HL-60 (cell line): ENCODE results near the gene MLXIP.

Source experiments
- DNase-seq, 2 experiments: peaks; one replicate each; pipeline ENCODE4 v3.0.0-alpha.2; 2010 to 2020; ENCODE audit warnings: low read depth in 1 of 2, low spot score in 1 of 2
- H3K27ac ChIP-seq: fragments of 250-450 bp; sonication (Bioruptor Pico); replicated peaks from 2 replicates; pipeline ENCODE4 v1.5.1; 2020; ENCODE audit warnings: mild to moderate bottlenecking, moderate library complexity
- H3K27me3 ChIP-seq: fragments of 250-450 bp; sonication (Bioruptor Pico); 2 replicates; pipeline ENCODE4 v1.5.1; 2021; ENCODE audit warnings: mild to moderate bottlenecking, moderate library complexity; ENCODE audit not compliant: insufficient read depth, poor library complexity, severe bottlenecking
- H3K4me3 ChIP-seq: replicated peaks from 2 replicates; pipeline ENCODE4 v1.5.1; 2011; ENCODE audit warnings: mild to moderate bottlenecking, control low read depth, low read length; ENCODE audit not compliant: insufficient read depth
- CTCF ChIP-seq: IDR thresholded peaks from one replicate; pipeline ENCODE4 v1.5.1; 2011; ENCODE audit warnings: low read length, control low read depth, inconsistent platforms; ENCODE audit not compliant: insufficient read depth
- GABPA ChIP-seq: IDR thresholded peaks from 2 replicates; pipeline ENCODE4 v1.6.1; 2012; ENCODE audit warnings: low read depth
- POLR2AphosphoS5 ChIP-seq: IDR thresholded peaks from 2 replicates; pipeline ENCODE4 v1.6.1; 2012; ENCODE audit warnings: low read depth
- SPI1 ChIP-seq: IDR thresholded peaks from 2 replicates; pipeline ENCODE4 v1.6.1; 2012; ENCODE audit warnings: low read depth, mild to moderate bottlenecking, borderline replicate concordance
- TF ChIP-seq, protein P1 (sequence below): IDR thresholded peaks from 2 replicates; pipeline ENCODE4 v1.6.1; 2012; ENCODE audit warnings: low read depth; ENCODE audit not compliant: insufficient replicate concordance

Gene MLXIP

GRCh38 chr12:122147514-122148290, 69.1 kb downstream of the MLXIP start:
- no peak for TF ChIP-seq CTCF
- TF ChIP-seq, protein P1, sequence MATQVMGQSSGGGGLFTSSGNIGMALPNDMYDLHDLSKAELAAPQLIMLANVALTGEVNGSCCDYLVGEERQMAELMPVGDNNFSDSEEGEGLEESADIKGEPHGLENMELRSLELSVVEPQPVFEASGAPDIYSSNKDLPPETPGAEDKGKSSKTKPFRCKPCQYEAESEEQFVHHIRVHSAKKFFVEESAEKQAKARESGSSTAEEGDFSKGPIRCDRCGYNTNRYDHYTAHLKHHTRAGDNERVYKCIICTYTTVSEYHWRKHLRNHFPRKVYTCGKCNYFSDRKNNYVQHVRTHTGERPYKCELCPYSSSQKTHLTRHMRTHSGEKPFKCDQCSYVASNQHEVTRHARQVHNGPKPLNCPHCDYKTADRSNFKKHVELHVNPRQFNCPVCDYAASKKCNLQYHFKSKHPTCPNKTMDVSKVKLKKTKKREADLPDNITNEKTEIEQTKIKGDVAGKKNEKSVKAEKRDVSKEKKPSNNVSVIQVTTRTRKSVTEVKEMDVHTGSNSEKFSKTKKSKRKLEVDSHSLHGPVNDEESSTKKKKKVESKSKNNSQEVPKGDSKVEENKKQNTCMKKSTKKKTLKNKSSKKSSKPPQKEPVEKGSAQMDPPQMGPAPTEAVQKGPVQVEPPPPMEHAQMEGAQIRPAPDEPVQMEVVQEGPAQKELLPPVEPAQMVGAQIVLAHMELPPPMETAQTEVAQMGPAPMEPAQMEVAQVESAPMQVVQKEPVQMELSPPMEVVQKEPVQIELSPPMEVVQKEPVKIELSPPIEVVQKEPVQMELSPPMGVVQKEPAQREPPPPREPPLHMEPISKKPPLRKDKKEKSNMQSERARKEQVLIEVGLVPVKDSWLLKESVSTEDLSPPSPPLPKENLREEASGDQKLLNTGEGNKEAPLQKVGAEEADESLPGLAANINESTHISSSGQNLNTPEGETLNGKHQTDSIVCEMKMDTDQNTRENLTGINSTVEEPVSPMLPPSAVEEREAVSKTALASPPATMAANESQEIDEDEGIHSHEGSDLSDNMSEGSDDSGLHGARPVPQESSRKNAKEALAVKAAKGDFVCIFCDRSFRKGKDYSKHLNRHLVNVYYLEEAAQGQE, result no peak
- TF ChIP-seq GABPA, result no peak
- no peak for TF ChIP-seq POLR2AphosphoS5
- no peak for TF ChIP-seq SPI1
- no peak for DNase-seq
- Histone ChIP-seq H3K27ac (no peak overlapping the region), H3K27me3 (no peaks in the 10 kb centered on the region), H3K4me3 (no peak overlapping the region)

- Histone ChIP-seq H3K27me3 (no peaks in the 10 kb centered on the region), H3K4me3 (no peak overlapping the region), H3K27ac (no peak overlapping the region)
- no peak for TF ChIP-seq SPI1
- no peak for TF ChIP-seq POLR2AphosphoS5
- no peak for DNase-seq
Measured at GRCh38 chr12:122148657-122149056, 70.1 kb downstream of the MLXIP start.

GRCh38 chr12:122150127-122150681, 71.6 kb downstream of the MLXIP start:
- no peak overlapping the region for H3K4me3 ChIP-seq

More at GRCh38 chr12:122150127-122150681, 71.6 kb downstream of the MLXIP start:
- H3K27ac ChIP-seq, result no peak overlapping the region
- H3K27me3 ChIP-seq, result no peaks in the 10 kb centered on the region
- DNase-seq, result no peak
- TF ChIP-seq SPI1 (no peak), GABPA (no peak), POLR2AphosphoS5 (no peak), CTCF (no peak)
- TF ChIP-seq, protein P1, result no peak
